ENCODE results near the gene USP27X. TPM values are rescaled to one million over a fixed set of nuclear protein-coding genes. Genes with fewer than 3 reads are reported as not detected.

Gene USP27X
- total RNA-seq, 1 donor, result 2.8 TPM

DNA sequence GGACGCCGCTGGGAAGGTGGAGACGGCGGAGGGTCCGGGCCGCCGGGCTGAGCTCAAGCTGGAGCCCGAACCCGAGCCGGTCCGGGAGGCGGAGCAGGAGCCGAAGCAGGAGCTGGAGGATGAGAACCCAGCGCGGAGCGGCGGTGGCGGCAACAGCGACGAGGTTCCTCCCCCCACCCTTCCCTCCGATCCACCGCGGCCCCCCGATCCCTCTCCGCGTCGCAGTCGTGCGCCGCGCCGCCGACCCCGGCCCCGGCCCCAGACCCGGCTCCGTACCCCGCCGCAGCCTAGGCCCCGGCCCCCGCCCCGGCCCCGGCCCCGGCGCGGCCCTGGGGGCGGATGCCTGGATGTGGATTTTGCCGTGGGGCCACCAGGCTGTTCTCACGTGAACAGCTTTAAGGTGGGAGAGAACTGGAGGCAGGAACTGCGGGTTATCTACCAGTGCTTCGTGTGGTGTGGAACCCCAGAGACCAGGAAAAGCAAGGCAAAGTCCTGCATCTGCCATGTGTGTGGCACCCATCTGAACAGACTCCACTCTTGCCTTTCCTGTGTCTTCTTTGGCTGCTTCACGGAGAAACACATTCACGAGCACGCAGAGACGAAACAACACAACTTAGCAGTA is 483 bp downstream of the USP27X start:
- peak overlapping the region; percentile 69 for H3K4me3 ChIP-seq (ENCODE audit: low read depth, low read length)
- TF ChIP-seq, protein P1, sequence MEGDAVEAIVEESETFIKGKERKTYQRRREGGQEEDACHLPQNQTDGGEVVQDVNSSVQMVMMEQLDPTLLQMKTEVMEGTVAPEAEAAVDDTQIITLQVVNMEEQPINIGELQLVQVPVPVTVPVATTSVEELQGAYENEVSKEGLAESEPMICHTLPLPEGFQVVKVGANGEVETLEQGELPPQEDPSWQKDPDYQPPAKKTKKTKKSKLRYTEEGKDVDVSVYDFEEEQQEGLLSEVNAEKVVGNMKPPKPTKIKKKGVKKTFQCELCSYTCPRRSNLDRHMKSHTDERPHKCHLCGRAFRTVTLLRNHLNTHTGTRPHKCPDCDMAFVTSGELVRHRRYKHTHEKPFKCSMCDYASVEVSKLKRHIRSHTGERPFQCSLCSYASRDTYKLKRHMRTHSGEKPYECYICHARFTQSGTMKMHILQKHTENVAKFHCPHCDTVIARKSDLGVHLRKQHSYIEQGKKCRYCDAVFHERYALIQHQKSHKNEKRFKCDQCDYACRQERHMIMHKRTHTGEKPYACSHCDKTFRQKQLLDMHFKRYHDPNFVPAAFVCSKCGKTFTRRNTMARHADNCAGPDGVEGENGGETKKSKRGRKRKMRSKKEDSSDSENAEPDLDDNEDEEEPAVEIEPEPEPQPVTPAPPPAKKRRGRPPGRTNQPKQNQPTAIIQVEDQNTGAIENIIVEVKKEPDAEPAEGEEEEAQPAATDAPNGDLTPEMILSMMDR (IDR thresholded peaks at IDR 0.05; ENCODE audit: insufficient read depth, low read length), result no peak
- no peak for DNase-seq (ENCODE audit: low read depth)

DNA sequence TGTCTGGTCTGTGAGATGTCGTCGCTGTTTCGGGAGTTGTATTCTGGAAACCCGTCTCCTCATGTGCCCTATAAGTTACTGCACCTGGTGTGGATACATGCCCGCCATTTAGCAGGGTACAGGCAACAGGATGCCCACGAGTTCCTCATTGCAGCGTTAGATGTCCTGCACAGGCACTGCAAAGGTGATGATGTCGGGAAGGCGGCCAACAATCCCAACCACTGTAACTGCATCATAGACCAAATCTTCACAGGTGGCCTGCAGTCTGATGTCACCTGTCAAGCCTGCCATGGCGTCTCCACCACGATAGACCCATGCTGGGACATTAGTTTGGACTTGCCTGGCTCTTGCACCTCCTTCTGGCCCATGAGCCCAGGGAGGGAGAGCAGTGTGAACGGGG is 1.4 kb downstream of the USP27X start:
- TF ChIP-seq, protein P1 (IDR thresholded peaks at IDR 0.05; ENCODE audit: insufficient read depth, low read length), result no peak
- H3K4me3 ChIP-seq (ENCODE audit: low read depth, low read length), result no peak overlapping the region
- no peak for DNase-seq (ENCODE audit: low read depth)

DNA sequence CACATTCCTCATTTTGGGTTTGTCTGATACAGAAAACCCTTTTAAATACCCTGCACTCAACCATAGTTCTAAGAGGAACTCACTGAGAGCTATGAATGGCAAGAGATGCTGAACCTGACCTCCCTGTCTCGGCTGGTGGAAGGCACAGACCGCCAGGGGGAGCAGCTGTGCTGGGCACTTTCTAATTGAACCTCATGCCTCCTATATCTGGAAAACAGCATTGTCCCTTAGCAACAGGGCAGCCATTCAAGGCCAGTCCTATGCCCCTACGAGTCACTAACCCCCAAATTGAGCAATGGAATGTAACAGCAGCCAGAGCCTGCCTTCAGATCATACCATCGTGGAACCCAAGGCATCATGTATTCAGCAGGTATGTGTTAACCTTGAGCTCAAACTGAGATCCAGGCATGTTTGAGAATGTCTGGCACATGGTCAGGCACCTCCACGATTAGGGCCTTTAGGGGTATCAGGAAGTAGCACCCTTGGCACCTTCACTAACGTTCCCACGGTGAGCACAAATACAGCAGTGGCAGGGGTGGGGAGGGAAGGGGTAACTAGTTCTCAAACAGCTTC is 5.1 kb downstream of the USP27X start:
- TF ChIP-seq, protein P1 (IDR thresholded peaks at IDR 0.05; ENCODE audit: insufficient read depth, low read length), result peak; percentile 86
- DNase-seq (ENCODE audit: low read depth), result peak; percentile 53
- H3K4me3 ChIP-seq (ENCODE audit: low read depth, low read length), result no peak overlapping the region

DNA sequence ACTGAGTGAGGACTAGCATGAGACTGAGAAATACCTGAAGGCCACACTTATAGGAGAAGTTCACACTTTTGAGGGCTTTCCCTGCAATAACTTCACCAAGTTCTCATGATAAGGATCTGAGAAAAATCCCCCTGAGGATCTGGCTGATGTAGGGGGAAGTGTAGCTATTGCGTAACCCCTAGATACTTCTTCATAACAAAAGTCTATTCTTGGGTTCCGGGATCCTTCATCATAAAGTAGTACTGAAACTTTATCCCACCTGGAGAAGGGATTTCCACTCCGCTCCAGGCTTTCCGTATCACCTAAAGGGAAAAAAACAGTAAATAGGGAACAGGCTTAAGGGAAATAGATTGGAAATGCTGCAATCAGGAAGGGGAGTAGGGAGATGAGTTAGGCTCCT is 13.3 kb downstream of the USP27X start:
- no peak overlapping the region for H3K4me3 ChIP-seq (ENCODE audit: low read depth, low read length)
- TF ChIP-seq, protein P1 (IDR thresholded peaks at IDR 0.05; ENCODE audit: insufficient read depth, low read length), result no peak
- DNase-seq (ENCODE audit: low read depth), result no peak

DNA sequence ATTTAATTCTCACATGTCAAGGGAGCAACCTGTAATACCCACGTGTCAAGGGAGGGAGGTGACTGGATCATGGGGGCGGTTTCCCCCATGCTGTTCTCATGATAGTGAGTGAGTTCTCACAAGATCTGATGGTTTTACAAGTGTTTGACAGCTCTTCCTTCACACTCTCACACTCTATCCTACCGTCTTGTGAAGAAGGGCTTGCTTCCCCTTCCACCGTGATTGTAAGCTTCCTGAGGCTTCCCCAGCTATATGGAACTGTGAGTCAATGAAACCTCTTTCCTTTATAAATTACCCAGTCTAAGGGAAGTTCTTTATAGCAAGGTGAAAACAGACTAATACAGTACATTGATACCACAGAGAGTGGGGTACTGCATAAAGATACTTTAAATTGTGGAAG is 17.7 kb downstream of the USP27X start:
- no peak for DNase-seq (ENCODE audit: low read depth)

DNA sequence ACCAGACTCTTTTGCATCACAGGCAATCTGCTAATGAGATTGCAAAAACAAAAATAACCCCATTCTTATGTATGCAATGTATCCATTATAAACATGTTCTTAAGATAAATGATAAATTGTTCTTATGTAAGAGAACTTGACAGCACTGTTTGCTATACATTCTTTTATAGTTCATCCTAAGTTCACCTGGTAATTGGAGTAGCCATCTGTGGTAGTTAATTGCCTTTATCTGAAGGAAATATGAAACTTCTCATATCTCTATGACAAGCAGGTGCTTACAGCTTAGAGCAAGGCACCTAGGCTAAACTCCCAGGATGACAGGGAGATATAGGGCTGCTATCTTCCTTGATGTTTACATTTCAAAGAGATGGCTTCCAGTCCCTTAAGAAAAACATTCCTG is 21.8 kb downstream of the USP27X start:
- TF ChIP-seq, protein P1 (IDR thresholded peaks at IDR 0.05; ENCODE audit: insufficient read depth, low read length), result no peak
- DNase-seq (ENCODE audit: low read depth), result no peak
- no peak overlapping the region for H3K4me3 ChIP-seq (ENCODE audit: low read depth, low read length)

More for the DNA sequence above, 17.7 kb downstream of the USP27X start:
- TF ChIP-seq, protein P1 (IDR thresholded peaks at IDR 0.05; ENCODE audit: insufficient read depth, low read length), result no peak
- H3K4me3 ChIP-seq (ENCODE audit: low read depth, low read length), result no peak overlapping the region
